Inferior parietal cortex (tissue), 1 donor: ENCODE data around the gene METTL24.

Experiments used
- DNase-seq: peaks from one replicate; pipeline ENCODE4 v3.0.0-alpha.2; 2016; ENCODE audit errors: extremely low spot score

The METTL24 gene, protein sequence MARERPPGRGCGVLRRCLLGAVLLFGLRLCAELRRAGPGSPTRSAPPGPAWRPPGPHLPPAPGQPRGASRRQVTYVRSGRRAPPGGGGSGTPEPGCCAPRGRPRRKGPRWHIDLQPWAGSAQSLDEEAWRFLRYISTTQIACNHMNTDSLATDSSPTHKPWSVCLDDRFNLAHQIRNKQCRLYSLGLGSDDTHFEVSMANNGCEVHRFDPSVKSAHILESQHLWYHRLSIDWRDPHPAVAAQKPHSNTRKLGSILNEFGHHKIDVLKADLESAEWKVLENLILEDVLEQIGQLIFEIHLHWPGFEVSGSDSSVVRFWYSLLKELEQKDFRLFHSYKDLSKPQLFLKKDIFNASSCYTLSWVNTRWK

DNA sequence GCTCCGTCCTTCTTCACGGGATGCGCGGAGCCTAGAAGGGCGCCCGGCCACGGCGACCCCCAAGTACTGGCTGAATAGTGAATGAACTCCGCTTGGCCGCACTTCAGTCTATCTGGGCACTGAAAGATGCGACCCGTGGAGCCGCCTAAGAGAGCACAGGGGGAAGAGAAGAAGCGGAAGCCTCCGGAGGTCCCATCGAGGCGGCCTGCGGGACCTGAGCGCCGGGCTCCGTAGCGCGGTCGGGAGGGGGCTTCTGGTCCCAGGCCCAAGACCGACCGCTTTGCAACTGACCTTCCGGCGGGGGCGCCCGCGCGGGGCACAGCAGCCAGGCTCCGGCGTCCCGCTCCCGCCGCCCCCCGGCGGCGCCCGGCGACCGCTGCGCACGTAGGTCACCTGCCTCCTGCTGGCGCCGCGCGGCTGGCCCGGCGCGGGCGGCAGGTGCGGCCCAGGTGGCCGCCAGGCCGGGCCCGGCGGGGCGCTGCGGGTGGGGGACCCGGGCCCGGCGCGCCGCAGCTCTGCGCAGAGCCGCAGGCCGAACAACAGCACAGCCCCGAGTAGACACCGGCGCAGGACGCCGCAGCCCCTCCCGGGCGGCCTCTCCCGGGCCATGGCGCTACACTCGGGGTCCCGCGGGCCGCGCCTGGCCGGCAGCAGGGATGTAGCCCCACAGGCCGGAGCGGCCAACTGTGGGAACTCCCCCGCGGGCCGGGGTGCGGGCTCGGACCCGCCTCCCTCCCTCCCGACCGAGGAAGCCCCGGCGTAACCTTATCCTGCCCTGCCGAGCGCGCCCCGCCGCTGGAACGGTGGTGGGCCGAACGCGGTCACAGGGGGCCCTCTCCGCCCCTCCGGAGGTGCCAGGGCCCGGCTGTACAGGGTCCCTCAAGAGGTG, at the start of gene METTL24:
TSS of gene METTL24 (minus strand) at position 686 of the 889 bp plus-strand sequence. CDS start at position 609, 77 bp downstream.
- DNase-seq, result no peak

DNA sequence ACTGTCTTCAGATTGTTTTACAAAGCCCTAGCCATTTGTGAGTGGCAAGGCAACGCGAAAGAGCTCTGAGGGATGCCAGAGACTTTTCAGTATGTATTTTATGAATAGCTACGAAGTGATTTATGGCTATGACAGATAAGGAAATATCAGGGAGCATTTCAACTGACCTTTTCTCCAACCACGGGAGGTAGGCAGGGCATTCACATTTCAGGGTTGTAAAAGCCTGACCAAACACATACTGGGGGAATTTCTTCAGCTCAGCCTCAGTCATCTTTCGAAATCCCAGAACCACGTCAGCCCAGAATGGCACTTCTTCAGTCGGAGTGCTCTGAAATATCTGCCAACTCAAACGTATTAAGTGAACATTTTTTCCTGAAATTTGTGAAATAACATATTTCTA, 46.5 kb upstream of the METTL24 start:
- DNase-seq, result no peak

DNA sequence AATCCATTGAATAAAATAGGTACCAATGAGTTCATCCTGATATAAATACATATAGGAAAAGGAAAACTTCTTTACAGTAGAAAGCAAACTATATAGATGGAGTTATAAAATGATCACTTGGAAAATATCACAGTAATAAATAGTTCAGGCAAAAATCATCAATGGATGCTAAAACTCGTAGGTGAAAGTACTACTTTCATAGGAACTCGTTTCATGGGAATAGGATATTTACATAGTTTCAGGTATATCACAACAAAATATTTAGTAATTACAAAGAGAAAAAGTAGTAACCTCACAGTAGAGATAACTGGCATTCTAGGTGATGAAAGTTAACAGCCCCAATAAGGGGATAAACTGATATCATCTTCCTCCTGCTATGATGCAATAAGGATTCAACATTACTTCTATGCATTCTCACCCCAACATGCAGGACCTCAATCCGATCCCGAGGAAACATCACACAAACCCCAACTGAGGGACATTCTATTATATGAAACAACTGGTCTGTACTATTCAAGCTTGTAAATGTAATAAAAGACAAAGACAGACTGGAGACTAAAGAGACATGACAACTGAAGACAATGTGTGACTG, 43.5 kb upstream of the METTL24 start:
- DNase-seq, result no peak

DNA sequence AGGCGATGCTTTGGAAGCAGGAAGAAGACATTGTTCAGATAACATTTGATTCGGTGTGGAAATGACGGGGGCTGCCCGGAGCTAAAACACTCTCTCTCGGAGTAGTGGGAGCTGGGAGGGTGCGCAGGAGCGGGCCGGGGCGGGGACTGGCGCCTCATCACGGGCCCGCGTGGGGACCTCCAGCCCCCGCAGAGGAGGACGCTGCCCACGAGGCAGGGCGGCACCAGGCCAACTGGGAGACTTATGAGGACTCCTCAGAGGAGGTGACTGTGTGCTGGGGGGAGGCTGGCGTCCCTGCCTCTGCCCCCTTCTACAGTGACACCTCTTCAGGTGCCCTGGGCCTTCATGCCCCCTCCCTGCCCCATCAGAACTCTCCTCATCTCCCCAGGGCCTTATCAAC, 42.1 kb upstream of the METTL24 start:
- no peak for DNase-seq

DNA sequence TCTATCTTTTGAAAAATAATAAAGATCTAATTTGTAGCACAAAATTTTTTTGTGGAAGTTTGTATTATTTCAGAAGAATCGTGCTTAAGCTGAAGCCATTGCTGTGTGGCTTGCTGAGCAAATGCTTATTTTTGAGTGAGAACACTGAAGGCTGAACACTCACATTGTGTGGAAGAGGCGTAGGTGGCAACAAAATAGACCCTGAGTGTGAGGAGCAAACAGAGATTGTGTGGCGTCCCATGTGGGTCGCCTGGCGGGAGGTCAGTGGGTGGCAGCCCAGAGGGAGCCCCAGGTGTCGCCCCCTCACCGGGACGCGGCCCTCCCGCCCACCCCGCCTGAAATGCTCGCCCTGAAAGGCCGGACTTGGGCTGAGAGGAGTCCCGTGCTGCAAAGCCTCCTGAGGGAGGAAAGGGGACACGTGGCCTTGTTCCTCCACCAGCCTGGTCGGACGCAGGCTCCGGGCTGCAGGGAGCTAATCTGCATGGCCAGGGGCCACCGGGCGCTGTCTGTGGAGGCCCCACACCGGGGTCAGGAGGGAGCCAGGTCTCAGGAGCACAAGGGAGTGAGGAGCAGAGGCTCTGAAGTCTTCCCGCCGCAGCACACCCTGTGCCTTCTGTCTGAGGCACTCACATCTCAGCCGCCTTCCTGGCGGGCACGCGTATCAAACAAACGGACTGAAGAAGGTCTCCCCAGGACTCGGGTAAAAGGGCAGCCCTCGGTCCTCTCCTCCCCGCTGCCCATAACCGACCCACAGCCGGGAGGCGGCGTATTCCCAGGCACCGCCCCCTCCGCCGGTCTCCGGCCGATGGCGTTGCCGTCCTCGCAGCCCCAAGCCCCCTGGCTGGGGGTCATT, 41.3 kb upstream of the METTL24 start:
- DNase-seq, result no peak

- no peak for DNase-seq
These were observed 40.6 kb upstream of the METTL24 start for GRCh38 chr6:110398778-110399177.

DNA sequence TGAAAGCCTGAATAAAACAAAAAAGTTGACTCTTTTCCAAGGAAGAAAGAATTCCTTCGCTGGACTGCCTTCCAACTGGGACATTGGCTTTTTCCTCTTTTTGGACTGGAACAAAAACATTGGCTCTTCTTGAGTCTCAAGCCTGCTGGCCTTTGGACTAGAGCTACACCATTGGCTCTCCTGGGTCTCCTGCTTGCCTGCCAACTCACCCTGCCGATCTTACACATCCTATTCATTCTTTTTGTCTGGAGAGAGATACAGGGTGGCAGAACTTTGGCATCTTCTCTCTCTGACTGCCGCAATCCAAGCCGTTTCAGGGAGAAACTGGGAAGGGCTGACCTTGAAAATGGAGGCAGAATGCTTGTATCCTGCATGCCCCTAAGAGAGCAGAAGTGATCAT, 37.1 kb upstream of the METTL24 start:
- DNase-seq, result no peak

DNA sequence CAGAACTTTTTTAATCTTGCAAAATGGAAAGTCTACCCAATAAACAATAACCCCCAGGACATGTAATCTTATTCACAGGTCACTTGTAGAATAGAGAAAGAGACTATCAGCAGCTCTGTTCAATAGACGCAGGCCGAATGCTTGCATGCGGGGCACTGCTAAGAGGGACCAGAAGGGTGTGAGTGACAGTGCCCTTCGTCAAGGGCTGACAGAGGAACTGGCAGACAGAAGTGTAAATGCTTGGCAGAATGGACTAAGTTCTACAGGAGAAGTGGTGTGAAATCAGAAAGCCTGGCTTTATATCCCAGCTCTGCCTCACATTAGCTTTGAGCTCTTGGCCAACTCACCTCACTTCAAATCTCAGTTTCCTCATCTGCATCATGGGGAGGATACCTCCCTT, 36.3 kb upstream of the METTL24 start:
- DNase-seq, result no peak

- no peak for DNase-seq
These were observed 34.6 kb upstream of the METTL24 start for GRCh38 chr6:110392727-110393126.

DNA sequence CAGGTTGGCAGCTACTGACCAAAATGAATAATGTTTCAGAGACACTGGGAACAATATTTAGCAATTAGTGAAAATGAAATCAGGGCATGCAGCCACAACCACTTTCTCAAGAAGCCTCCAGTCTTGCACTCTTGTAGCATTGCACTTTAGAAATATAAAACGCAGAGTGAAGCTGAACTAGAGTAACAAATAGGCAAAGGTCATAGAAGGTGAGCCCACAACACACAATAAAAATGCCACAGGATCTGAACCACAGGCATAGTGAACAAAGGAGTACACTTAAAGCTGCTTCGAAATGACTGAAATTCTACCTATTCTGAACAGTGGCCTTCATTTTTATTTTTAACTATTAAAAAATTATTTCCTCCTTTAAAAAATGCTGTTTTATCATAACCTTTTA, 32.3 kb upstream of the METTL24 start:
- DNase-seq, result no peak

DNA sequence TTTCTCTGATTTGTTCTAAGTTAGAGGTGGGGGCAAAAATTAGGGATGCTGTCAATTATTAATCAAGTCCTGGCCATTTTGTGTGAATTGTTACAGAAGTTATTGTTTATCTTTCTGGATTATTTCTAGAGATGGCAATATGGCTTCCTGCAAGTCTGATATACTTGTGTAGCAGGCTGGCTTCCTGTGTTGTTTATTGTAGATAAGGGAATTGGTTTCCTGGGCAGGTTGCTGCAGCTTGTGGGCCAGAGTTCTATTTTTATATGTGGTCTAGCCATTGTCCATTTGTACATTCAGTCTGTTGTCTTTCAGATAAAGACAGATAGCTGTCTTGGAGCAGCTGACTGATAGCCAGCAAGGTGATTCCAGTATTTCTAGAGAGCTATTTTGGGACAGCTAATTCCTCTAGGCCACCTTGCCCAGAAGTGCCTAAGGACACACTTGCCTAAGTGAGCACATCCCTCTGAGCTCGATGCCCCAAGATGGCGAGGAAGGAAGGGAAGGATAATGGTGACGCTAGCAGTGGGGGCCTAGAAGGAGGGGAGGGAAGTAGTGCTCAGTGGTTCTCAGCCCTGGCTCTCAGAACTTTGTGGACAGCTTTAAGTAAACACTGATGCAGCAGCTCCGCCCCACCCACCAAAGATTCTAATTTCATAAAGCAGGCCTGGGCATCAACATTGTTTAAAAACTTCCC, 31.7 kb upstream of the METTL24 start:
- DNase-seq, result no peak

- DNase-seq, result no peak
These were observed 29.8 kb upstream of the METTL24 start for GRCh38 chr6:110387986-110388385.

DNA sequence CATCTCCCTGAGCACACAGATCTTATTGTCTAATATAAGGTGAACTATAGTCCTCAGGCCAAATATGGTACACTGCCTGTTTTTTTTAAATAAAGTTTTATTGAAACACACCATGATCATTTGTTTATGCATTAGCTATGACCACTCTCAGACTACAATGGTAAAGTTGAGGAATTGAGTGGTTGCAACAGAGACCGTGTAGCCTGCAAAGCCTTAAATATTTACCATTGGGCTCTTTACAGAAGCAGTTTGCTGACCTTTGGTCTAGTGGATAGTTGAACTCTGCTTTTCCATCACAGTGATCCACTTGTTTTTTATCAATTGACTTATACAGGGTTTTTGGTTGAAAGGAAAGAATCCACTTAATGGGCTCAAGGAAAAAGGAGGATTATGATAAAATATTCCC, 27.3 kb upstream of the METTL24 start:
- DNase-seq, result no peak

DNA sequence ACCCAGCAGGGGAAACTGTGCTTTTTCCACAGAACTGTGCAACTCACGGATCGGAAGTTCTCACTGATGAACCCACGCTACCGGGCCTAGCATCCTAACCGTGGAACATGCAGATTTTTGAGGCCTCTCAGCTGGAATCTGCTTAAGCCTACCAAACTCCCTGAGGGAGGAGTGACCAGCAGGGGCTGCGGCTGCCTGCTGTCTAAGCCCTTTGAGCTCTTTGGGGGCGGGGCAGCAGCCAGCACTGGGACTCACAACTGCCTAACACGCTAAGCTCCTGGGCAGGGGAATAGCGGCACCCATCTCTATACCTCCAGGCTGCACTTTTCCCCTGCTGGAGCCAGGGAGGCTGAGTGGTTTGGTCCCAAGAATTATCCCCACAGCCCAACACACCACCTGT, 20.4 kb upstream of the METTL24 start:
- no peak for DNase-seq

DNA sequence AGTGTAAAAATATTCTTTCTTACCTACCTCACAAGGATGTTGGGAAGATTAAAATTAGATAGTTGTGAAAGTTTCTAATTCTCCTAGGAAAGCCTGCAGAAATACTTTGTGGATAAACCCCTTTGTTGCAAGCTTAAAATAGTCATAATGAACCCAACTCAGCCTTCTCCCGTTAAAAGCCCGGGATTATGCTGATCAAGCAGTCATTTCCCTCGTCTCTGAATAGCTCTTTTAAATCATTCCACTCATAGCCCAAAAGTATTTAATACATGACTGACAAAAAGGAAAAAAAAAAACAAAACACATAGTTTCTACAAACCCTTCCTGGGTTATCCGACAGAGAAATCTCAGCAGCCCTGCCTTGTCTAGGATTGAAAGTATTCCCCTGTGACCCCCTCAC, 10.9 kb upstream of the METTL24 start:
- no peak for DNase-seq

- DNase-seq, result no peak
These were observed 10.1 kb upstream of the METTL24 start for GRCh38 chr6:110368284-110368683.

DNA sequence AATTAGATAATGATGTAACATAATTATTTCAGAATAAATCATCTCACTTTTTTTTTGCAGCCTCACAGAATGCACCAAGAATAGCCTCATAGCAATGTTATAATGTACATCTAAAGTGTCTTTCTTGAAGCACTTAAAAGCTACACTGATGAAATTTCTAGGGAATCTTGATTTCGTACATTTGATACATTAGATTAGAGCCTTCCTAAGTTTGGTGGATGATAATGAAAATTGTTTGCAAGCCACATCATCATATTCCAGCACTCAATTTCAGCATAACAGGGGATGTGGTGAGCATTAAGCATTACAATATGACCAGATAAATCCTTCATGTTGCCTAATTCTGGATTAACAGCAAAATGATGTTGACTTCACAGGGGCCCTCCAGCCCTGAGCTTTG, 9.7 kb upstream of the METTL24 start:
- no peak for DNase-seq

DNA sequence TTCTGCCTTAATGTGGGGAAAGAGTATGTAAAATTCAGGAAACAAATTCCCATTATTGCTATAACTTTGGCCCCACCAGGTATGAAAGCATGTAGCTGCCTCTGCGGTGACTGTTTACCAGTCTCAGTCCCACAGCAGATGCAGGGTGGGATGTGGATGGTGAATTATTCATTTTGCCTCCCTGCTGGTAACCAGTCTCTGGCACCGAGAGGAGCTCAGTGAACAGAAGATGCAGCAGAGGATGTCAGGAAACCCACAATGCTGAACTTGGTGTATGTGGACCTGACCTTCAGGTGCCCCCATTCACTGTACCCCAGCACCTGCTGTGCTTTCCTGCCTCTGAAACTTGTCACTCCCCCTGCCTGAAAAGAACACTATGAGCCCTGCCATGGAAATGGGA, 8.8 kb upstream of the METTL24 start:
- DNase-seq, result no peak

DNA sequence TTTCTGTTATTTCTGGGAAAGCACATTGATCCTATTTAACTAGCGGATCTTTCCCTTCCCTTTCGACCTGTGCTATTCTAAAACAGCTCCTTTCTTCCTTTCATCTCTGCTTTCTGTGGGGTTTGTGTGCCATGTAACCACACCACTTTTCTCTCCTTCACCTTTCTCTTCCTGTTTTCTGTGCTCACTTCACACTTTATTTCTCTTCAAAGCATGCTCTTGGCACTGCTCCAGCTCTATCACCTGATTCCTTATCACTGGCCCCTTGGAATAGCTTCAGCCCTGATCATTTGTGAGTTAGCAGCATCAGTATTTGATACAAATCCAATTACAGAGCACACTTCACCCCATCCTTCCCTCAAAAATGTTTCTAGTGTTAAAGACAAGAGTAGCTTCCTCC, 8.1 kb upstream of the METTL24 start:
- DNase-seq, result no peak

DNA sequence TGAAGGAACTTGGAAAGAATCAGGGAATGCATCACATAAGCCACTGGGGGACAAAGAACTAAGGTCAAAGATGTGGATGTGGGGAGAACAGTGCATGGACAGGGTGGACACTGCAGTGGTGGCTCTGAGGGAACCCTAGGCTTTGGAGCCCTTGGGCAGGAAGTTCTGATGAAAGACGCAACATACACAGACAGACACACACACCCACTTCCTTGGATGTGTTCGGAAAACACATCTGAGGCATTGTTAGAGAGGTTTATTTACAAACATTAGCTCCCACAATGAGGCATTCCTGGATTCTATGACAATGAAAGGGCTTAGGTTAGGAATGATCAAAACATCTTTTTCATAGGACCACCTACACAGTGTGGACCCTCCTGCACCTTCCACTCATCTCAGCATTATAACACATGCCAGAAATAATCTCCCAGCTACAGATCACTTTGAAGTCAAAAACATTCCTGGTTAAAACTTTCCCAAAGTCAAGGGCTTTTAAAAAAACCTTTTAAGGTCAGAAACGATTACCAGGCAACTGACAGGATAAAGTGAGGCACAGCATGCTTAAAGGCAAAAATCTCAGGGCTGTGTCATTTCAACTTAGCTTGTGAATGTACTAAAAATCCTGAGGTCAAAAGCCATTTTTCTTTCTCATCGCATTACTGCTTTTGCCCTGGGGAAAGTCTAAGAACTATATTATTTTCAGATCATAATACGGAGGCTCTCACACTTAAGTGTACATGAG, 6.4 kb upstream of the METTL24 start:
- DNase-seq, result no peak
